Epithelial cell of prostate (primary cell): Measurements from ENCODE around the gene CFAP206.
"Not testable (repeated sequence)": the region's sequence is repeated elsewhere in the genome, so short reads cannot be mapped to it uniquely, and the experiment has no call there.

ENCODE experiments used
- DNase-seq: peaks from one replicate; pipeline ENCODE4 v3.0.0-alpha.2; 2011; ENCODE audit warnings: low read depth, low spot score
- H3K27ac ChIP-seq: fragments of 450-650 bp; 2 replicates; pipeline ENCODE4 v1.5.1; 2017; ENCODE audit warnings: mild to moderate bottlenecking

Gene CFAP206

GRCh38 chr6:87420360-87420759 is 12.6 kb downstream of the CFAP206 start:
- no peak for DNase-seq
- no peak overlapping the region for H3K27ac ChIP-seq

GRCh38 chr6:87421576-87421975 is 13.8 kb downstream of the CFAP206 start:
- H3K27ac ChIP-seq = peak overlapping the region; percentile 41
- DNase-seq = peak; percentile 60

GRCh38 chr6:87426789-87427188 is 19.0 kb downstream of the CFAP206 start:
- no peak for DNase-seq
- H3K27ac ChIP-seq = no peak overlapping the region

- H3K27ac ChIP-seq = no peak overlapping the region
- DNase-seq = no peak
Measured at GRCh38 chr6:87430499-87430898, 22.7 kb downstream of the CFAP206 start.

GRCh38 chr6:87431263-87431662 is 23.5 kb downstream of the CFAP206 start:
- H3K27ac ChIP-seq = no peak overlapping the region
- DNase-seq = no peak

GRCh38 chr6:87436435-87436834 is 28.7 kb downstream of the CFAP206 start:
- DNase-seq = peak; percentile 26
- H3K27ac ChIP-seq = no peak overlapping the region

- no peak overlapping the region for H3K27ac ChIP-seq
- no peak for DNase-seq
Measured at GRCh38 chr6:87441711-87442110, 33.9 kb downstream of the CFAP206 start.

GRCh38 chr6:87444362-87444761 is 36.6 kb downstream of the CFAP206 start:
- no peak for DNase-seq
- H3K27ac ChIP-seq = no peak overlapping the region

GRCh38 chr6:87465051-87465450 is 57.3 kb downstream of the CFAP206 start:
- no peak for DNase-seq
- no peak overlapping the region for H3K27ac ChIP-seq

GRCh38 chr6:87472525-87473418 is 65.0 kb downstream of the CFAP206 start, which contains the start of gene SLC35A1:
SLC35A1 (plus strand) TSS chr6:87472974; CDS start chr6:87473004, 30 bp downstream.
- peak within 1 kb of the TSS; percentile 86 for H3K27ac ChIP-seq
- DNase-seq = no peak

- no peak for DNase-seq
- H3K27ac ChIP-seq = peak overlapping the region; percentile 86
Measured at GRCh38 chr6:87473419-87473903, 65.7 kb downstream of the CFAP206 start.

- no peak overlapping the region for H3K27ac ChIP-seq
- no peak for DNase-seq
Measured at GRCh38 chr6:87481931-87482330, 74.2 kb downstream of the CFAP206 start.

GRCh38 chr6:87482366-87482765 is 74.6 kb downstream of the CFAP206 start:
- DNase-seq = no peak
- no peak overlapping the region for H3K27ac ChIP-seq

- no peak for DNase-seq
- H3K27ac ChIP-seq = peak overlapping the region; percentile 65
Measured at GRCh38 chr6:87483929-87484328, 76.2 kb downstream of the CFAP206 start.

GRCh38 chr6:87484491-87484890 is 76.7 kb downstream of the CFAP206 start:
- no peak for DNase-seq
- H3K27ac ChIP-seq = peak overlapping the region; percentile 65

- H3K27ac ChIP-seq = no peak overlapping the region
- DNase-seq = no peak
Measured at GRCh38 chr6:87487555-87487954, 79.8 kb downstream of the CFAP206 start.

GRCh38 chr6:87489326-87489725 is 81.6 kb downstream of the CFAP206 start:
- DNase-seq, H3K27ac ChIP-seq: not testable (repeated sequence)

GRCh38 chr6:87494761-87495422 is 87.1 kb downstream of the CFAP206 start:
- DNase-seq = no peak
- H3K27ac ChIP-seq = no peak overlapping the region

- no peak for DNase-seq
Measured at GRCh38 chr6:87498048-87498447, 90.3 kb downstream of the CFAP206 start.

GRCh38 chr6:87501809-87502572 is 94.2 kb downstream of the CFAP206 start:
- no peak overlapping the region for H3K27ac ChIP-seq
- no peak for DNase-seq

More at GRCh38 chr6:87498048-87498447, 90.3 kb downstream of the CFAP206 start:
- H3K27ac ChIP-seq = no peak overlapping the region
